NCI-H460 (cell line): ENCODE results near the gene LPA. TPM values are rescaled to one million over a fixed set of nuclear protein-coding genes. Genes with fewer than 3 reads are reported as not detected.
"Not testable (repeated sequence)": the region's sequence is repeated elsewhere in the genome, so short reads cannot be mapped to it uniquely, and the experiment has no call there.

Experiments
- DNase-seq: peaks from one replicate; pipeline ENCODE4 v3.0.0-alpha.2; 2016; ENCODE audit warnings: low read depth; ENCODE audit errors: extremely low read depth
- total RNA-seq: library from RNA; depleted of rRNA; stranded (reverse); fragments of >200 nt; shearing (Covaris generic); gene quantifications from 2 replicates; pipeline ENCODE4 v1.2.3, GENCODE V29; 2014

Gene LPA
- total RNA-seq, 1 experiment from 2014 or later = not detected

DNA sequence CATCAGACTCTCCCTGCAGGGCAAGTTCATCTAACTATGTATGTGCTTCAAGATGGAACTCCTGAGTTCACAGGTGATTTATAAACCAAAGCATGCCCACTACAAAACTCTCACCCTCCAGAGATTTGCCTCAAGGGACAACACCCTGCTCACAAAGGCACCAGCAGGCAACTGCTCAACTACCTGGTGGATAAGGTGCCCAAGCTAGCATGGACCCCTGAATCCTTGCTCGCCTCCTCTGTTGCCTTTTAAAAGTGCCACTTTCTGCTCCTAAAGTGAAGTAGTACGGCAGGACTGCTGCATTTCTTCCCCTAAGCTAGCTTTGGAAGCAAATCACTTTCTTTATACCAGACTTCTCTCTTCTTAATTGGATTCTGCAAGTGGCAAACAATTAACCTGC is 1.2 kb downstream of the LPA start:
- DNase-seq = no peak

DNA sequence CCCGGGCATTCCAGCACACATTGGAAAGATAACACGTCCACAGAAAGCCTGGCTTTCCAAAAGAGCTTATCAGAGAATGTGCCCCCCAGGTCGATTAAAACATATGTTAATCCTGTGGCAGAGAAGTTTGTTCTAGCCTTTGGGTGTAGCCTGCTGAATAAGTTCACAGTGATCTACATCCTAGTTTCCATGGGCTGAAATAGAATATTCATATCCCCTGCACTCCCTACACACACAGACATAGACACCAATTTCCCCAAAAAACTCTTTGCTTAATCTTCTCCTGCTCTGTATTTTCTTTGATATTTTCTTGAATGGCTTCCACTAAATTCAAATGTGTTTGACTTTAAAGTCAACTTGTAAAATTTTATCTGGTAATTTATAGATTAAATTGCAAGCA is 1.6 kb downstream of the LPA start:
- DNase-seq = no peak

DNA sequence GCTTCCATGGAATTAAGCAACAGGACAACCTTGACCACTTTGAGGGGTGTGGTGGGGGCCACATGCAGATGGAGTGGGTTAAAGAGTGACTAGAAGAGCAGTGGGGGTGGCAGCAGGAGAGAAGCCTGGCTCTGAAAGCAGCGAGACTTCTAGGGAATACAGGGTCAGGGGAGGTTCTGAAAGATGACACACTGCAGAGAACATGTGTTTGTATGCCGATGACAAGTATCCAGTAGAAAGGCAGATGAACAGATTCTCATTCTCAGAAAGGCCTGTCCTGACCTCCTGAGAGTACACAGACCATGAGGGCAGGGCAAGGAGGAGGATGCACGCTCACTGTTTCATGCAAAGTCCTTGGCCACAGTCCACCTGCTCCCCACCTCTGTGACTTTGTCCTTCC is 2.9 kb downstream of the LPA start:
- no peak for DNase-seq

DNA sequence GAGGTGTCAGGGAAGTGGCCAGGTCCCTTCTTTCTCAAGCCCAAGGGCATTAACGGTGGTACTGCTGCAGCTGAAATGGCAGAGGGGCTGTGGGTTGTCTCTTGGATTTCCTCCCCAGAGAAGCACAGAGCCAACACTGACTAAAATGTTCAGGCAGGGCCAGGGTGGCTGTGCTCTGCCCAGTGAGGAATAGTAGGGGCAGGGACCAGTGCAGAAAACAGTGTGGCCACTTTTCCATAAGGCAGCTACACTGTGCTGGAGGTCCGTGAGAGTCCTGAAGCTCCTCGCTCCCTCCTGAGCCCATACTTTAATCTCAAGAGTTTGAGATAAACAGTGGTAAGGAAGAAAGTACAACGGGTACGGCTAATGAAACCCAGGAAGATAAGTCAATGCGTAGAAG is 4.5 kb downstream of the LPA start:
- no peak for DNase-seq

DNA sequence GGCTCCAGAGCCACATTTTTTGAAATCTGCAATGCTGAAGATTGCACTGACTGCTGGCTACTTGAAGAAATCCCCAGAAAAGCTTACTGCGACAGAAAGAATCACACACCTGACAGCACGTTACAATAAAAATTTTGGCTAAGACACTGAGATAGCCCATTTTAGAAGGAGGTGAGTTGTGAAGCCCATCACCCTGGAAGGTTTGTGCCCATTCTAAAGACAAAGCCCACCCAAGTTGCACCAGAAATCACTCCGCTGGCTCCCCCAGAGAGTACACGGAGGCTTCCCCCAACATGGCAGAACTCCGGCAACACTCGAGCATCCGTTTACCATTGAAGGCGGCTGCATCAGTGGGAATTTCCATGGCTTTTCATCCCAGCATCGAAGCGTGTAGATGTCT is 29.4 kb downstream of the LPA start:
- DNase-seq = no peak

DNA sequence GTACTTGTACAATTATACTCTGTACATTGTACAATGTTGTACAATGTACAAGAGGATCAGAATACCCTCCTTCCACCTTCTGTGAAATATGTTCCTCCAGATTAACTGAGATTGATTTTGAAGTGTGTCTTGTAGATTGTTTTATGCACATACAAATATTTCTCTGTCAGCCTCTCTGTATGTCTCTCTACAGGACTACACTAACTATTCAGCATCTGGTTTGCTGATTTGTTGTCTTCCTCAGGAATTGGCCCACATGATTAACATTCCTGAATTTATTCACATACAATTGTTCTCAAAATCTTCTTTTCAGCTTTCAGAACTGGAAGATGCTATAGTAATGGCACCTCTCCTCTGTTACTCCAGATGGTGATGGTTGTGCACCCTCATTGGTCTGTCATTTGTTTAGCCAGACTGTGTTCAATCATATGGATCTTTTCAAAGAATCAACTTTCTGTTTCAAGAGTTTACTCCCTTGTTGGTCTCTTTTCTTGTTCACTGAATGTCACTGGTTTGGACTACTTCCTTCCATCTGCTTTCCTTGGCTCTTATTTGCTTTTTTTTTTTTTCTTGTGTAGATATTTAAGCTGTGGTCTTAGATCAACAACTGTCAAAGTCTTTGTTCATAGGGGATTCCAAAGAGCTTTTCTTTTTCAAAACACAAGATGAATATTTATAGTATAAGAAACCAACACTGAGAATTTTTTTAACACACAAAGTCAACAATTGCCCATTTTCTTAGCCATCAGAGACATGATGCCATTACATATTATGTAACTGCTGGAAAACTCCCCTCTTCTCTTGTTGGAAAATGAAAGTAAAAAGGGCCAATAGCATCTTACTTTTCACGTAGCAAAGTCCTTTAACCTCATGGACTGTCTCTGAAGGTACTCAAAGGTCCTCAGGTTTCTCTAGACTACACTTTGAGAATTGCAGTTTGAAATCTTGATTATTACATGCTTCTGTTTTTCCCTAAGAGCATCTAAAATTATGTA is 67.9 kb downstream of the LPA start:
- no peak for DNase-seq

DNA sequence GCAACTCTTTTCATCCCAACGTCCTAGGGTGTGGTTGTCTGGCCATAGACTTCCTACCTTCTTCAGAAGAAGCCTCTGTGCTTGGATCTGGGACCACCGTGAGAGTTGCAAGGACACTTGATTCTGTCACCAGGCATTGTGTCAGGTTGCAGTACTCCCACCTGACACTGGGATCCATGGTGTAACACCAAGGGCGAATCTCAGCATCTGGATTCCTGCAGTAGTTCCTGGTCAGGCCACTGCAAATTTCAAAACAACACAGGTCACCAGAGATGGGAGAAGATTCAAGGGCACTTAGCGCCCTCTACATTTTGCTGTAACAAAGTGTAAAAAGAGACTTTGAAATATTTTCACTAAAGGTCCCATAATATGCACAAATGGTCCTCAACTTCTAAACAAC is 68.8 kb downstream of the LPA start:
- not testable (repeated sequence) for DNase-seq

DNA sequence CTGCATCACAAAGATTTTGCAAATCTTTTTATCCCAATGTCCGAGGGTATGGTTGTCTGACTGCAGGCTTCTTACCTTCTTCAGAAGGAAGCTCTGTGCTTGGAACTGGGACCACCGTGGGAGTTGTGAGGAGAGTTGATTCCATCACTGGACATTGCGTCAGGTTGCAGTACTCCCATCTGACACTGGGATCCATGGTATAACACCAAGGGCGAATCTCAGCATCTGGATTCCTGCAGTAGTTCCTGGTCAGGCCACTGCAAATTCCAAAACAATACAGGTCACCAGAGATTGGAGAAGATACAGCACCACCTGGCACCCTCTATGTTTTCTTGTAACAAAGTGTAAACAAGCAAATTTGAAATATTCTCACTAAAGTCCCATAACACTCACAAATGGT is 77.7 kb downstream of the LPA start:
- DNase-seq = no peak

DNA sequence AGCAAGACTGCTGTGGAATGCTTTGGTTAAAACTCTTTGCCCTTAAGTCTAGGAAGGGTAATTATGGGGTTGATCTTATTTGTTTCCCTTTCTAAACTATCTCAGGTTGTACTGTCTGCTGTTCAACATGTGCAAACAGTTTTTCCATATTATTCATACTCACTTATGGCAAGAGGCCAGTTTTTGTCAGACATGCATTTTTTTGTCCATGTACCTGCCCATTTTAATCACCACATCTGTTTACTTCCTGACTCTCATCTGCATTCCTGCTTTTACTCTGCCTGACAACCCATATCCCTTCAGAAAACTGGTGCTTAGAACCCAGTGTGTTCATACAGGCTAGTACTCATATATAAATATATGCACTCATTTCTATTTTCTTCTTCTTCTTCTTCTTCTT is 80.3 kb downstream of the LPA start:
- DNase-seq = no peak

DNA sequence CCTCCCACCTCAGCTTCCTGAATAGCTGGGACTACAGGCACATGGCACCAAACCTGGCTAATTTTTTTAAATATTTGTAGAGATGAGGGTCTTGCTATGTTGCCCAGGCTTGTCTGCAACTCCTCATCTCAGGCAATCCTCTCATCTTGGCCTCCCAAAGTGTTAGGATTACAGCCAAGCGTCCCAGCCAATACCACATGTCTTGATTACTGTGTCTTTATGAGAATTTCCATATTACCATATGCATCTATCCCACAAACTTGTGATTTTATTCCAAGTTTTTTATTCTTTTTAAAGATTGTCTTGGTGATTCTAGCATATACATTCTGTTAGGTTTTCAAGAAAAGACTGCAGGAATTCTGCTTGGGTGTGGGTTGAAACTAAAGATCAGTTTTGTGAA is 82.7 kb downstream of the LPA start:
- no peak for DNase-seq

DNA sequence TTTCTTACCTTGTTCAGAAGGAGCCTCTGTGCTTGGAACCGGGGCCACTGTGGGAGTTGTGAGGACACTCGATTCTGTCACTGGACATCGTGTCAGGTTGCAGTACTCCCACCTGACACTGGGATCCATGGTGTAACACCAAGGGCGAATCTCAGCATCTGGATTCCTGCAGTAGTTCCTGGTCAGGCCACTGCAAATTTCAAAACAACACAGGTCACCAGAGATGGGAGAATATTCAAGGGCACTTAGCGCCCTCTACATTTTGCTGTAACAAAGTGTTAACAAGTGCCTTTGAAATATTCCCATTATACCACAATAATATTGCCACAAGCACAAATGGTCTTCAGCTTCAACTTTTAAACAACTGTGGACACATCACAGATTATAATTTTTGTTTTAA is 85.6 kb downstream of the LPA start:
- DNase-seq = not testable (repeated sequence)

DNA sequence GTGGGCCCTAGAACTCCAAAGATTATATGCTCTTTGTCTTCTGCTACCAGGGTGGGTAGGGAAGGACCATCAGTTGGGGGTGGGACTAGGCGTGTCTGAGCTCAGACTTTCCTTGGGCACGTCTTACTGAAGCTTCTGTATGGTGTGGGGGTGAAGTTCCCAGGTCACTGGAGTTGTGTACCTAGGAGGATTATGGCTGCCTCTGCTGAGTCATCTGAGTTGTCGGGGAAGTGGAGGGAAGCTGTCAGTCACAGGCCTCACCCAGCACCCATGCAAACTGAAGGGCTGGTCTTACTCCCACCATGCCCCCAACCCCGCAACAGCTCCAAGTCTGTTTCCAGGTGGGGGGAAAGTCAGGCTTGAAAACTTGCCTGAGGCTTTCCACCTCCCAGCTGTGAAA is 90.1 kb downstream of the LPA start:
- no peak for DNase-seq

DNA sequence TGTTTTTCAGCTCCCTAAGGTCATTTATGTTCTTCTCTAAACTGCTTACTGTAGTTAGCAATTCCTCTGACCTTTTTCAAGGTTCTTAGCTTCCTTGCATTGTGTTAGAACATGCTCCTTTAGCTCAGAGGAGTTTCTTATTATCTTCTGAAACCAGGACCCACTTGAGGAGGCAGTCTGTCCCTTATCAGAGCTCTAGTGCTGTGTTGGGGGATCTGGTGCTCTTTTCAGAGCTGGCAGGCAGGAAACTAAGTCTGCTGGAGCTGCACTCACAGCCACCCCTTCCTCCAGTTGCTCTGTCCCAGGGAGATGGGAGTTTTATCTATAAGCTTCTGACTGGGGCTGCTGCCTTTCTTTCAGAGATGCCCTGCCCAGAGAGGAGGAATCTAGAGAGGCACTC is 92.9 kb downstream of the LPA start:
- not testable (repeated sequence) for DNase-seq

DNA sequence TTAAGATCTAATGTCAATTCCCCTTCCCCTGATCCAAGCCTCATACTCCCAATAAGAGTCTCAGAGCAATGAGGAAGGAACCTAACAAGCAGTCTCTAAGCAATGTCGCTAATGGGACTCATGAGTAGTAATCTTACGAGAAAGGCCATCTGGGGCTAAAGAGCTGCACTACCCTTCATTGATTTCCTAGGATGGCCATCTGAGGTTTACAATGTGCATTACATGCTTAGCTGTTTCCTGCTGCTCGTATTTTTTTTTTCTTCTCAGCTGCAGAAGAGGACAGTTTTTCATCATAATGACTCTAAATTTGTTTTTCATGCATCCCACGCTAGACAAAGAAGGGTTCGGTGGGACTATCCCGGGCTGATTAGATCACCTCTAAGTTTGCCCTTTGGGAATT is 119.3 kb downstream of the LPA start:
- no peak for DNase-seq

DNA sequence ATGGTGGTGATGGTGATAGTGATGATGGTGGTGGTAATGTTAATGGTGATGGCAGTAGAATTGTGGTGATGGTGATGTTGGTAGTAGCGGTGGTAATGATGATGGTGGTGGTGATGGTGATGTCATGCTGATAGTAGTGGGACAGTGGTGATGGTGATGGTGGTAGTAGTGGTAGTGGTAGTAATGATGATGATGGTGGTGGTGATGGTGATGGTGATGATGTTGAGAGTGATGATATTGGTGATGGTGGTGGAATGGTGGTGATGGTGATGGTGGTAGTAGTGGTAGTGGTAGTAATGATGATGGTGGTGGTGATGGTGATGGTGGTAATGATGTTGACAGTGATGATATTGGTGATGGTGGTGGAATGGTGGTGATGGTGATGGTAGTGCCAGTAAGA is 128.8 kb downstream of the LPA start:
- no peak for DNase-seq

DNA sequence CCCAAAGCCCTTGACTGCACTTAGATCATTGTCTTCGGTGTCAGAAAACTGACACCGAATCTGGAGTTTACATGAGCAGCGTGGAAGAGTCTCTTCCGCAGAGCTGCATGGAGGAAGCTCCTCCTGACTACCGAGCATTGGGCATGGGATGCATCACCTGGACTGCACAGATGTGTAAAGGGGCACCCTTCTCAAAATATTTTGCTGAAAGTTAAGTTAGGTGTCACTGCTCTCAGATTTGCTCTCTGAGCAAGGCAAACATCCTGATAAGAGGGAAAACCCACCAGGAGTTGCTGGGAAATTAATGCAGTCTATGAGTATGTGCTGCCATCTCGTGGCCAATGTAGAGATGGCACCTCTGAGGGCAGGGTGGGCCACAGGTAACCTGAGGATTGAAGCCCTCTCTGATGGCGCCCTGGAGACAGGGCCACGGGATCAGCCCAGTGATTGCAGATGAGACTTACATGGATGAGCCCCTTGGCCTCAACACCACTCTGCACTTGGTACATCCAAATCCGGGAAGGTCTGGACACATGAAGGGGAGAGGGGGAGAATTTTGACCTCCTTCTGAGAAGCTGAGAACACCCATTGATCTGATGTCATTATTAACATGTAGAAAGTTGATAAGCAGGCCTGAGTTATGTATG is 129.9 kb downstream of the LPA start:
- DNase-seq = peak; percentile 27

DNA sequence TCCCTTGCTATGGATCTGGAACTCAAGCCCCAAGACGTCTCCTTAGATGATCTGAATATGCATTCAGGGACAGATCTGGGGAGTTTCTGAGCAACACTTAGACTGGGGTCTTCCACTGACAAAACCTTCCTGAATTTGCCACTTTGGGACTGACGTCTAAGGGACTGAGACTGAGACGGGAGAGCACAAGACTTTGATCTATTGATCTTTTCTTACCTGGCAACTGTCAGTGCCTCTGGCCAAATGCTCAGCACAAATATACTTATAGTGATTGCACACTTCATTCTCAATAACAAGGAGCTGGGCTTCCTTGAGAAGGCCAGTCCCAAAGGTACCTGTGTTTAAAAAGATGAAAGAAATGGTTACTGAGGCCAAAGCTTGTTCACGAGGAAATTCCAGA is 131.8 kb downstream of the LPA start:
- DNase-seq = no peak

DNA sequence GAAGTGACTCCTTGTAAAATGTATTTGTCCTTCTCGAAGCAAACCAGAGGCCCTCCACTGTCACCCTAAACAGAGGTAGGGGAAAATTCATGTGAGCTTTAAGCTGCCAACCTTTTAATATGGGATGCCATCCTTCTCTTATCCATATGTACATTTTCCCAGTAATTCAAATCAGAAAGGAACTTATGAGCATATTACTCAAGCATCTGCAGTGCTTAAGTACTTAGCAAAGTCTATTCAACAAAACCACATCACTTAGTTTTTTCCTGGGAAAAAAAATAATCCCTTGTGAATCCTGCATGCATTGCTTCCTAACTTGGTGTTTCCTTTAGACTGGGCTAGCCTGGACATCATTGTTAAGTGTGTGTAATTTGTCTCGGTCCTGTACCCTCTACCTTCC is 132.2 kb downstream of the LPA start:
- no peak for DNase-seq

DNA sequence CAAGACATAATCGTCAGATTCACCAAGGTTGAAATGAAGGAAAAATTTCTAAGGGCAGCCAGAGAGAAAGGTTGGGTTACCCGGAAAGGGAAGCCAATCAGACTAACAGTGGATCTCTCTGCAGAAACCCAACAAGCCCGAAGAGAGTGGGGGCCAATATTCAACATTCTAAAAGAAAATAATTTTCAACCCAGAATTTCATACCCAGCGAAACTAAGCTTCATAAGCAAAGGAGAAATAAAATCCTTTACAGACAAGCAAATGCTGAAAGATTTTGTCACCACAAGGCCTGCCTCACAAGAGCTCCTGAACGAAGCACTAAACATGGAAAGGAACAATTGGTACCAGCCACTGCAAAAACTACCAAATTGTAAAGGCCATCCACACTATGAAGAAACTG is 134.6 kb downstream of the LPA start:
- not testable (repeated sequence) for DNase-seq

DNA sequence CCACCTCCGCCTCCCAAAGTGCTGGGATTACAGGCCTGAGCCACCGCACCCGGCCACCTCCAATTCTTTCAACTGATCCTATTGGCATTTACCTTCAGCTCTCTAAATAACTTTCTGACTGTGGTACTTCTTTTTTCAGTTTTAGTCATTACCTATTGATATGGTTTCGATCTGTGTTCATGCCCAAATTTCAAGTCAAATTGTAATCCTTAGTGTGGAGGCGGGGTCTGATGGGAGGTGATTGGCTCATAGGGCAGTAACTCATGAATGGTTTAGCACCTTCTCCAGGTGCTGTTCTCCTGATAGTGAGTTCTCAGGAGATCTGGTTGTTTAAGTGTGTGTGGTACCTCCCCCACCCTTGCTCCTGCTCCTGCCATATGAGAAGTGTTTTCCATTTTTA is 140.9 kb downstream of the LPA start:
- DNase-seq = no peak

DNA sequence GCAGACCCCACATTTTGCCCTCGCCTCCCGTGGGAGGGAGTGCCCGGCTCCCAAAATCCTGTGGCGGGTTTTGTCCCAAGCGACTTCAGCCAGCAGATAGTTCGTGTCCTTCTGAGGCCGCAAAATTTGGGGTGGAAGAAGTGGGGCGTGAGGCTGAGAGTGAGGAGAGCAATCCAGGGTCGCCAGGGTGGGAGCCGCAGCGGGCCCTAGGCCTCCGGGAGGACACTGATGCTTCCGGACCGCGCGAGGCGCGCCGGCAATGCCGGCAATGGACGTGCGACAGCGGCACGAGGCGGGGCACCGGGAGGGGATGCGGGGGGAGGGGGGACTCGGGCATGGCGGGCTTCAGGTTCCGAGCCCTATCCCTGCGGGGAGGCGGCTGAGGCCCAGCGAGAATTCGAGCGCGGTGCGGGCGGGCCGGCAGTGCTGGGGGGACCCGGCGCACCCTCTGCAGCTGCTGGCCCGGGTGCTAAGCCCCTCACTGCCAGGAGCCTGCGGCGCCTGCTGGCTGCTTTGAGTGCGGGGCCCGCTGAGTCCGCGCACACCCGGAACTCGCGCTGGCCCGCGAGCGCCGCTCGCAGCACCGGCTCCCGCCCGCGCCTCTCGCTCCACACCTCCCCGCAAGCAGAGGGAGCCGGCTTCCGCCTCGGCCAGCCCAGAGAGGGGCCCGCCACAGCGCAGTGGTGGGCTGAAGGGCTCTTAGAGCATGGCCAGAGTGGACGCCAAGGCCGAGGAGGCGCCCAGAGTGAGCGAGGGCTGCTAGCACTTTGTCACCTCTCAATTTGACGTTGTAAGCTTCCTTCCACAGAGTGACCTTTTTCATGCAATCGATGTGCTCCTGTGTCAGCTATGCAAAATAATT is 143.8 kb downstream of the LPA start:
- peak; percentile 30 for DNase-seq
